CD4-positive, CD25-positive, alpha-beta regulatory T cell (primary cell): ENCODE measurements around the gene ZFAND6. TPM values are rescaled to one million over a fixed set of nuclear protein-coding genes. Genes with fewer than 3 reads are reported as not detected.
"Not testable (repeated sequence)": the region's sequence is repeated elsewhere in the genome, so short reads cannot be mapped to it uniquely, and the experiment has no call there.

ENCODE experiments used
- ATAC-seq, 2 donors: fragments of 150-1000 bp; cut with Tn5 transposase; one replicate each; pipeline ENCODE4 v1.10.0; 2021; ENCODE audit warnings: low read depth in 2 of 2, moderate number of reproducible peaks in 2 of 2, moderate library complexity in 1 of 2
- DNase-seq, 3 donors: peaks; one replicate each; pipeline versions ENCODE4 v3.0.0 to v3.0.0-alpha.2; 2012 to 2022; ENCODE audit warnings: mixed read lengths in 1 of 3
- H3K27ac ChIP-seq: one replicate; pipeline ENCODE4 v1.7.0; 2013; ENCODE audit warnings: mild to moderate bottlenecking, low read length; ENCODE audit not compliant: insufficient read depth, poor library complexity, severe bottlenecking
- H3K27me3 ChIP-seq: one replicate; pipeline ENCODE4 v1.7.0; 2013; ENCODE audit warnings: low read length; ENCODE audit not compliant: control insufficient read depth, insufficient read depth
- H3K36me3 ChIP-seq: one replicate; pipeline ENCODE4 v1.7.0; 2013; ENCODE audit warnings: mild to moderate bottlenecking, low read length, moderate library complexity; ENCODE audit not compliant: control insufficient read depth, insufficient read depth
- H3K4me1 ChIP-seq: 2 replicates; pipeline ENCODE4 v1.7.0; 2013; ENCODE audit warnings: mild to moderate bottlenecking, low read length; ENCODE audit not compliant: insufficient read depth, control insufficient read depth, poor library complexity, severe bottlenecking
- H3K4me3 ChIP-seq: one replicate; pipeline ENCODE4 v1.7.0; 2013; ENCODE audit warnings: low read depth, mild to moderate bottlenecking, low read length, moderate library complexity
- H3K9me3 ChIP-seq, 2 experiments: 1 replicate in 1 of 2; 2 replicates in 1 of 2; pipeline ENCODE4 v1.7.0; 2013; ENCODE audit warnings: low read length in 2 of 2, mild to moderate bottlenecking in 1 of 2, moderate library complexity in 1 of 2; ENCODE audit not compliant: control insufficient read depth in 2 of 2
- H3K27ac Mint-ChIP-seq, 3 donors: one replicate each; pipeline ENCODE4 v1.8.0; 2020 to 2022; ENCODE audit warnings: mild to moderate bottlenecking in 3 of 3, mixed read lengths in 3 of 3, moderate library complexity in 2 of 3
- H3K27me3 Mint-ChIP-seq: one replicate; pipeline ENCODE4 v1.8.0; 2022; ENCODE audit warnings: mild to moderate bottlenecking, mixed read lengths
- H3K36me3 Mint-ChIP-seq: one replicate; pipeline ENCODE4 v1.8.0; 2020; ENCODE audit warnings: mixed read lengths
- H3K4me1 Mint-ChIP-seq, 4 donors: one replicate each; pipeline ENCODE4 v1.8.0; 2020 to 2022; ENCODE audit warnings: mixed read lengths in 4 of 4, mild to moderate bottlenecking in 1 of 4
- H3K4me3 Mint-ChIP-seq, 4 donors: one replicate each; pipeline ENCODE4 v1.8.0; 2020 to 2022; ENCODE audit warnings: mild to moderate bottlenecking in 4 of 4, mixed read lengths in 4 of 4, moderate library complexity in 3 of 4
- H3K9me3 Mint-ChIP-seq, 7 donors: one replicate each; pipeline ENCODE4 v1.8.0; 2020 to 2022; ENCODE audit warnings: mixed read lengths in 7 of 7, mild to moderate bottlenecking in 3 of 7, moderate library complexity in 2 of 7
- polyA plus RNA-seq, 4 donors: library from polyadenylated mRNA; unstranded; fragments of 300-500 nt; fragmentation: Illumina TruSeq; gene quantifications; one replicate each; pipeline ENCODE4 v1.2.3, GENCODE V29; 2021
- total RNA-seq: library from RNA; stranded (reverse); gene quantifications from one replicate; pipeline ENCODE4 v1.2.3, GENCODE V29; 2022

ZFAND6 gene
- total and polyA plus RNA-seq, 5 donors from 2014 or later = 94.7 to 124 (median 114) TPM

- Histone ChIP-seq H3K27ac (peak overlapping the region; percentile 77), H3K9me3 (no peaks in the 10 kb centered on the region), H3K27me3 (no peaks in the 10 kb centered on the region), H3K4me1 (peaks cover 12% of the 10 kb centered on the region), H3K4me3 (peak overlapping the region; percentile 54), H3K36me3 (no peaks in the 10 kb centered on the region)
- no peak for DNase-seq
- Mint-ChIP-seq H3K4me1 (peaks cover 0 to 27% (median 13%) of the 10 kb centered on the region in 4 donors), H3K27ac (peak overlapping the region in 2 of 3 donors; percentile 19 to 42), H3K4me3 (peak overlapping the region; percentile 89 to 95 (median 91)), H3K27me3 (peaks cover 8% of the 10 kb centered on the region), H3K36me3 (no peaks in the 10 kb centered on the region), H3K9me3 (peaks cover 0 to 2% (median 0%) of the 10 kb centered on the region in 7 donors)
- no peak for ATAC-seq
Observed at GRCh38 chr15:80151576-80151975, 92.1 kb downstream of the ZFAND6 start.

- peak overlapping the region in 2 of 3 donors; percentile 93 to 95 for H3K27ac Mint-ChIP-seq
- peak overlapping the region; percentile 89 to 95 (median 92) for H3K4me3 Mint-ChIP-seq
- H3K9me3 ChIP-seq = no peaks in the 10 kb centered on the region
- DNase-seq (peak; percentile 63 to 92 (median 88)), ATAC-seq (peak; percentile 71 to 75)
- no peaks in the 10 kb centered on the region for H3K27me3 ChIP-seq
- H3K9me3 Mint-ChIP-seq = no peaks in the 10 kb centered on the region
- H3K36me3 Mint-ChIP-seq = no peaks in the 10 kb centered on the region
- H3K36me3 ChIP-seq = no peaks in the 10 kb centered on the region
- peaks cover 12% of the 10 kb centered on the region for H3K4me1 ChIP-seq
- peak overlapping the region; percentile 77 for H3K27ac ChIP-seq
- H3K4me3 ChIP-seq = peak overlapping the region; percentile 54
- peaks cover 4% of the 10 kb centered on the region for H3K27me3 Mint-ChIP-seq
- H3K4me1 Mint-ChIP-seq = peaks cover 0 to 27% (median 13%) of the 10 kb centered on the region in 4 donors
Observed at GRCh38 chr15:80152180-80152895, 92.9 kb downstream of the ZFAND6 start.

- Histone ChIP-seq H3K27ac (peak within 1 kb of the TSS; percentile 77), H3K4me1 (peaks cover 12% of the 10 kb centered on the region), H3K9me3 (no peaks in the 10 kb centered on the region), H3K4me3 (peak within 1 kb of the TSS; percentile 83), H3K27me3 (no peaks in the 10 kb centered on the region), H3K36me3 (no peaks in the 10 kb centered on the region)
- Mint-ChIP-seq H3K4me3 (peak within 1 kb of the TSS; percentile 91 to 95 (median 92)), H3K27me3 (peaks cover 4% of the 10 kb centered on the region), H3K4me1 (peaks cover 0 to 27% (median 13%) of the 10 kb centered on the region in 4 donors), H3K36me3 (no peaks in the 10 kb centered on the region), H3K27ac (peak within 1 kb of the TSS; percentile 32 to 95 (median 93)), H3K9me3 (no peaks in the 10 kb centered on the region)
- DNase-seq (peak in 2 of 3 donors; percentile 44 to 75), ATAC-seq (peak; percentile 37 to 38)
Observed at GRCh38 chr15:80152896-80153876, 93.7 kb downstream of the ZFAND6 start, which contains the start of gene FAH. FAH (plus strand) TSS chr15:80152999; CDS start chr15:80153055, 56 bp downstream.

- Histone ChIP-seq H3K4me3 (peak overlapping the region; percentile 83), H3K27ac (peak overlapping the region; percentile 52)
Observed at GRCh38 chr15:80153900-80154299, 94.4 kb downstream of the ZFAND6 start.

GRCh38 chr15:80154336-80154735, 94.9 kb downstream of the ZFAND6 start:
- Mint-ChIP-seq H3K27me3 (peaks cover 4% of the 10 kb centered on the region), H3K9me3 (no peaks in the 10 kb centered on the region), H3K36me3 (no peaks in the 10 kb centered on the region), H3K4me3 (peak overlapping the region in 2 of 4 donors; percentile 59 to 92), H3K4me1 (peaks cover 0 to 27% (median 13%) of the 10 kb centered on the region in 4 donors), H3K27ac (no peak overlapping the region)
- H3K9me3 ChIP-seq = no peaks in the 10 kb centered on the region
- H3K36me3 ChIP-seq = no peaks in the 10 kb centered on the region
- no peak overlapping the region for H3K4me3 ChIP-seq
- H3K4me1 ChIP-seq = peaks cover 12% of the 10 kb centered on the region
- ATAC-seq (no peak), DNase-seq (no peak)
- H3K27me3 ChIP-seq = no peaks in the 10 kb centered on the region
- no peak overlapping the region for H3K27ac ChIP-seq

More at GRCh38 chr15:80153900-80154299, 94.4 kb downstream of the ZFAND6 start:
- Histone ChIP-seq H3K9me3 (no peaks in the 10 kb centered on the region), H3K4me1 (peaks cover 12% of the 10 kb centered on the region), H3K36me3 (no peaks in the 10 kb centered on the region), H3K27me3 (no peaks in the 10 kb centered on the region)
- ATAC-seq (no peak), DNase-seq (no peak)
- peaks cover 0 to 27% (median 13%) of the 10 kb centered on the region in 4 donors for H3K4me1 Mint-ChIP-seq
- H3K36me3 Mint-ChIP-seq = no peaks in the 10 kb centered on the region
- peak overlapping the region in 2 of 3 donors; percentile 32 to 93 for H3K27ac Mint-ChIP-seq
- peak overlapping the region in 3 of 4 donors; percentile 59 to 95 (median 92) for H3K4me3 Mint-ChIP-seq
- no peaks in the 10 kb centered on the region for H3K9me3 Mint-ChIP-seq
- peaks cover 4% of the 10 kb centered on the region for H3K27me3 Mint-ChIP-seq

GRCh38 chr15:80155001-80155377, 95.5 kb downstream of the ZFAND6 start:
- H3K27me3 Mint-ChIP-seq = peaks cover 3% of the 10 kb centered on the region
- Histone ChIP-seq H3K27ac (no peak overlapping the region), H3K9me3 (no peaks in the 10 kb centered on the region), H3K36me3 (no peaks in the 10 kb centered on the region), H3K4me1 (peaks cover 12% of the 10 kb centered on the region), H3K4me3 (no peak overlapping the region), H3K27me3 (no peaks in the 10 kb centered on the region)
- no peak for ATAC-seq
- H3K4me3 Mint-ChIP-seq = peak overlapping the region in 3 of 4 donors; percentile 5 to 92 (median 57)
- no peaks in the 10 kb centered on the region for H3K36me3 Mint-ChIP-seq
- no peaks in the 10 kb centered on the region for H3K9me3 Mint-ChIP-seq
- DNase-seq = no peak
- H3K27ac Mint-ChIP-seq = peak overlapping the region in 1 of 3 donors; percentile 33
- H3K4me1 Mint-ChIP-seq = peaks cover 0 to 27% (median 13%) of the 10 kb centered on the region in 4 donors

- H3K27me3 ChIP-seq, H3K27ac ChIP-seq, H3K9me3 Mint-ChIP-seq, H3K4me3 ChIP-seq, ATAC-seq, H3K27ac Mint-ChIP-seq, DNase-seq, H3K27me3 Mint-ChIP-seq, H3K36me3 ChIP-seq, H3K9me3 ChIP-seq, H3K36me3 Mint-ChIP-seq: not testable (repeated sequence)
- H3K4me1 ChIP-seq = peaks cover 14% of the 10 kb centered on the region
- peaks cover 0 to 31% (median 15%) of the 10 kb centered on the region in 4 donors for H3K4me1 Mint-ChIP-seq
- peak overlapping the region in 2 of 4 donors; percentile 36 to 57 for H3K4me3 Mint-ChIP-seq
Observed at GRCh38 chr15:80155378-80156175, 96.1 kb downstream of the ZFAND6 start.
